ENCODE measurements around the gene DCAF17.

Gene DCAF17

DNA sequence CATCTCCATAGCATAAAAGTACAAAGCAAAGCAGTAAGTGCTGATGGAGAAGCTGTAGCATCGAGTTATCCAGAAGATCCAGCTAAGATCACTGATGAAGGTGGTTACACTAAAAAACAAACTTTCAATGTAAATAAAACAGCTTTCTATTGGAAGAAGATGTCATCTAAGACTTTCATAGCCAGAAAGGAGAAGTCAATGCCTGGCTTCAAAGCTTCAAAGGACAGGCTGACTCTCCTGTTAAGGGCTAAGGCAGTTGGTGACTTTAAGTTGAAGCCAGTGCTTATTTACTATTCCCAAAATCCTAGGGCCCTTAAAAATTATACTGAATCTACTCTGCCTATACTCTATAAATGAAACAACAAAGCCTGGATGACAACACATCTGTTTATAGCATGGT, 44.2 kb upstream of the DCAF17 start:
- peaks cover 5% of the 10 kb centered on the region for H3K4me1 ChIP-seq (ENCODE audit: low read depth, poor library complexity, severe bottlenecking)

DNA sequence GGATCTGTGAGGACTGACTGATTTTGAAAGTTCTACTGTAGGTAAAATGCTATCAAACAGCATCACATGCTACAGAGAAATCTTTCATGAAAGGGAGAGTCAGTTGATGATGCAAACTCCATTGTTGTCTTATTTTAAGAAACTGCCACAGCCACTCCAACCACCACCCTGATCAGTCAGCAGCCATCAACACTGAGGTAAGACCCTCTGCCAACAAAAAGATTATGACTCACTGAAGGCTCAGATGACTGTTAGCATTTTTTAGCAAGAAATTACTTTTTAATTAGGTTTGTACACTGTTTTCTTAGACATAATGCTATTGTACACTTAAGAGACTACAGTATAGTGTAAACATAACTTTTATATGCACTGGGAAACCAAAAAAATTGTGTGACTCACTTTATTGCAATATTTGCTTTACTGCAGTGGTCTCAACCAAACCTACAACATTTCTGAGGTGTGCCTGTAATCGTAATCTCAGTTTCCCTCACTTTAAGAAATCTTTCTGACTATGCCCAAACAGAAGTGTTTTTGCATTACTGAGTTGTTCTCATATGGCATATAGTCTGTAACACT, 43.0 kb upstream of the DCAF17 start:
- Histone ChIP-seq H3K9ac (no peak overlapping the region), H4K20me1 (ENCODE audit: insufficient read depth) (no peaks in the 10 kb centered on the region), H2AFZ (ENCODE audit: low read depth) (no peak overlapping the region), H3K27me3 (ENCODE audit: insufficient read depth, low read depth) (no peaks in the 10 kb centered on the region), H3K27ac (no peak overlapping the region), H3K4me2 (no peak overlapping the region), H3K36me3 (ENCODE audit: insufficient read depth) (no peaks in the 10 kb centered on the region), H3K4me3 (IDR thresholded peaks at IDR 0.05; ENCODE audit: insufficient read depth, low read depth, low read length) (no peak overlapping the region), H3K4me1 (ENCODE audit: low read depth, poor library complexity, severe bottlenecking) (peaks cover 5% of the 10 kb centered on the region), H3K79me2 (ENCODE audit: insufficient read depth, low read depth) (no peaks in the 10 kb centered on the region)
- TF ChIP-seq CTCF (conservative IDR thresholded peaks at IDR 0.05; ENCODE audit: low read depth, low read length): no peak

More for the DNA sequence above, 44.2 kb upstream of the DCAF17 start:
- Histone ChIP-seq H3K79me2 (ENCODE audit: insufficient read depth, low read depth) (no peaks in the 10 kb centered on the region), H2AFZ (ENCODE audit: low read depth) (no peak overlapping the region), H3K9ac (no peak overlapping the region), H3K27ac (no peak overlapping the region), H3K4me2 (no peak overlapping the region), H3K27me3 (ENCODE audit: insufficient read depth, low read depth) (no peaks in the 10 kb centered on the region), H3K36me3 (ENCODE audit: insufficient read depth) (no peaks in the 10 kb centered on the region), H4K20me1 (ENCODE audit: insufficient read depth) (no peaks in the 10 kb centered on the region), H3K4me3 (IDR thresholded peaks at IDR 0.05; ENCODE audit: insufficient read depth, low read depth, low read length) (no peak overlapping the region)
- no peak for TF ChIP-seq CTCF (conservative IDR thresholded peaks at IDR 0.05; ENCODE audit: low read depth, low read length)

GRCh38 chr2:171391532-171391931, 42.5 kb upstream of the DCAF17 start:
- Histone ChIP-seq H3K36me3 (ENCODE audit: insufficient read depth) (no peaks in the 10 kb centered on the region), H3K9ac (no peak overlapping the region), H3K4me3 (IDR thresholded peaks at IDR 0.05; ENCODE audit: insufficient read depth, low read depth, low read length) (no peak overlapping the region), H3K27me3 (ENCODE audit: insufficient read depth, low read depth) (no peaks in the 10 kb centered on the region), H3K4me1 (ENCODE audit: low read depth, poor library complexity, severe bottlenecking) (peaks cover 5% of the 10 kb centered on the region), H4K20me1 (ENCODE audit: insufficient read depth) (no peaks in the 10 kb centered on the region), H2AFZ (ENCODE audit: low read depth) (no peak overlapping the region), H3K79me2 (ENCODE audit: insufficient read depth, low read depth) (no peaks in the 10 kb centered on the region), H3K27ac (no peak overlapping the region), H3K4me2 (no peak overlapping the region)
- no peak for TF ChIP-seq CTCF (conservative IDR thresholded peaks at IDR 0.05; ENCODE audit: low read depth, low read length)

- no peaks in the 10 kb centered on the region for H4K20me1 ChIP-seq (ENCODE audit: insufficient read depth)
- H3K27ac ChIP-seq: no peak overlapping the region
- H3K4me1 ChIP-seq (ENCODE audit: low read depth, poor library complexity, severe bottlenecking): peaks cover 5% of the 10 kb centered on the region
- no peaks in the 10 kb centered on the region for H3K79me2 ChIP-seq (ENCODE audit: insufficient read depth, low read depth)
- H3K4me3 ChIP-seq (IDR thresholded peaks at IDR 0.05; ENCODE audit: insufficient read depth, low read depth, low read length): no peak overlapping the region
- H2AFZ ChIP-seq (ENCODE audit: low read depth): no peak overlapping the region
- H3K9ac ChIP-seq: no peak overlapping the region
- no peaks in the 10 kb centered on the region for H3K36me3 ChIP-seq (ENCODE audit: insufficient read depth)
- no peak overlapping the region for H3K4me2 ChIP-seq
- no peaks in the 10 kb centered on the region for H3K27me3 ChIP-seq (ENCODE audit: insufficient read depth, low read depth)
- TF ChIP-seq CTCF (conservative IDR thresholded peaks at IDR 0.05; ENCODE audit: low read depth, low read length): no peak
Measured at GRCh38 chr2:171393487-171393886, 40.5 kb upstream of the DCAF17 start.
